Activated B cell treated with CpG ODN at 0.5 μM for 24 hours (primary cell): ENCODE results near the gene SOX18. TPM values are rescaled to one million over a fixed set of nuclear protein-coding genes. Genes with fewer than 3 reads are reported as not detected.
"Not testable (repeated sequence)": the region's sequence is repeated elsewhere in the genome, so short reads cannot be mapped to it uniquely, and the experiment has no call there.

Experiments
- ATAC-seq: fragments of 200-7000 bp; cut with Tn5 transposase; one replicate; pipeline ENCODE4 v1.10.0; 2021; ENCODE audit warnings: low read depth, mild to moderate bottlenecking, moderate library complexity
- CTCF ChIA-PET: fragments of 350-600 bp; sonication (Branson Sonifier 250); formaldehyde crosslinking; loops from one replicate; lab custom pipeline; 2021; ENCODE audit warnings: antibody characterized with exemption; lab: Charles Lee
- POLR2A ChIA-PET: fragments of 350-600 bp; sonication (Branson Sonifier 250); formaldehyde crosslinking; loops from one replicate; lab custom pipeline; 2021; ENCODE audit warnings: antibody characterized with exemption; lab: Charles Lee
- DNase-seq: peaks from one replicate; pipeline ENCODE4 v3.0.0; 2022
- H3K27ac Mint-ChIP-seq: one replicate; pipeline ENCODE4 v1.8.0; 2020; ENCODE audit warnings: mixed read lengths
- H3K27me3 Mint-ChIP-seq: one replicate; pipeline ENCODE4 v1.8.0; 2021; ENCODE audit warnings: mixed read lengths
- H3K36me3 Mint-ChIP-seq: one replicate; pipeline ENCODE4 v1.8.0; 2021; ENCODE audit warnings: low read depth, mixed read lengths
- H3K4me1 Mint-ChIP-seq: one replicate; pipeline ENCODE4 v1.8.0; 2021; ENCODE audit warnings: mixed read lengths
- H3K4me3 Mint-ChIP-seq: one replicate; pipeline ENCODE4 v1.8.0; 2020; ENCODE audit warnings: mild to moderate bottlenecking, mixed read lengths
- H3K9me3 Mint-ChIP-seq: one replicate; pipeline ENCODE4 v1.8.0; 2020; ENCODE audit warnings: mixed read lengths
- CTCF ChIP-seq: fragments of 200-600 bp; IDR thresholded peaks from one replicate; pipeline ENCODE4 v1.8.0; 2022; ENCODE audit warnings: antibody characterized with exemption, mild to moderate bottlenecking
- intact Hi-C: fragments of 100-400 bp; cut with micrococcal nuclease; formaldehyde crosslinking; loops from one replicate; pipeline ENCODE4 v1.15.1; 2024
- total RNA-seq: library from RNA; stranded (reverse); gene quantifications from 2 replicates; pipeline ENCODE4 v1.2.3, GENCODE V29; 2022

SOX18 gene
- total RNA-seq, 1 donor from 2014 or later = not detected

DNA sequence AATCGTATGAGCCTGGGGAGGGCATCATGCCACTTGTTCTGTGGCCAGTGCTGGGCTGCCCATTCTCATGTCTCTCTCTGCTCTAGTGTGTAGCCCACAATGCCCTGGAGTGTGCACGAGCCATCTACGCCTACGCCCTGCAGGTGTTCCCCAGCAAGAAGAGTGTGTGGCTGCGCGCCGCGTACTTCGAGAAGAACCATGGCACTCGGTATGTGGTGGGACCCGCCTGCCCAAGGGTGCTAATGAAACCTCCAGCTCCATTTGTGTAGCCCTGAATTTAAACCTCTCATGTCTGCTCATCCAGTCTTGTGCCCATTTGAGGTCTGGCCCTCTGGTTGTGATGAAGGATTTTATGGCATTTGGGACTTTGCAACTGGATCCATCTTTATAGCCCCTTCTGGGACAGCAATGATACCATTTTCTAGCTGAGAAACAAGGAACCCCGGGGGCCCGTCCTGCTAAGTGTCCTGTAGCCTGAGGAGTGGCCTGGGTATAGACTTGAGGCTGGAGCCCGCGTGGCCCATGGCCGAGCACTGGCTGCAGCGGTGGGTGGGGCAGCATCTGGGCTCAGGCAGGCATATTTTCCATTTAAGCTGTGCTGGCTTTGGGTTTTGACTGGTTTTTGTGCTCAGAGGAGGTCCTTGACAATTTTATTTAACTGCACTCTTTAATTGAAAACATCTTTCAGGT, 26.6 kb downstream of the SOX18 start:
- no peaks in the 10 kb centered on the region for H3K4me1 Mint-ChIP-seq

DNA sequence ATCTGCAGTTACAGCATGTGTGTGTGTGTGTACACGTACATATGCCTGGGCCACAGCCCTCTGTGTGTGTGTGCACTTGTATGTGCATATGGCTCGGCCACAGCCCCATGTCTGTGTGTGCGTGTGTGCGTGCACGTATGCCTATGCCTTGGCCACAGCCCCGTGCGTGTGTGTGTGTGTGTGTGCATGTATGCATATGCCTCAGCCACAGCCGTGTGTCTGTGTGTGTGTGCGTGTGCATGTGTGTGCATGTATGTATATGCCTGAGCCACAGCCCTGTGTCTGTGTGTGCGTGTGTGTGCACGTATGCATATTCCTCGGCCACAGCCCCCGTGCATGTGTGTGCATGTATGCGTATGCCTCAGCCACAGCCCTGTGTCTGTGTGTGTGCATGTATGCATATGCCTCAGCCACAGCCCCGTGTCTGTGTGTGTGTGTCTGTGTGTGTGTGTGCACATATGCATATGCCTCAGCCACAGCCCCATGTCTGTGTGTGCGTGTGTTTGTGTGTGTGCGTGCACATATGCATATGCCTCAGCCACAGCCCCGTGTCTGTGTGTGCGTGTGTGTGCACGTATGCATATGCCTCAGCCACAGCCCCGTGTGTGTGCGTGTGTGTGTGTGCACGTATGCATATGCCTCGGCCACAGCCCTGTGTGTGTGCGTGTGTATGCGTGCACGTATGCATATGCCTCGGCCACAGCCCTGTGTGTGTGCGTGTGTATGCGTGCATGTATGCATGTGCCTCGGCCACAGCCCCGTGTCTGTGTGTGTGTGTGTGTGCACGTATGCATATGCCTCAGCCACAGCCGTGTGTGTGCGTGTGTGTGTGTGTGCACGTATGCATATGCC, 28.1 kb downstream of the SOX18 start:
- DNase-seq (no peak), ATAC-seq (no peak)
- TF ChIP-seq CTCF = no peak
- Mint-ChIP-seq H3K27ac (no peak overlapping the region), H3K4me1 (no peaks in the 10 kb centered on the region), H3K27me3 (no peaks in the 10 kb centered on the region), H3K4me3 (no peak overlapping the region), H3K36me3 (peaks cover 79% of the 10 kb centered on the region), H3K9me3 (no peaks in the 10 kb centered on the region)
- intact Hi-C loops = no loop called here
- CTCF ChIA-PET = no interaction called here
- POLR2A ChIA-PET = no interaction called here

More for the DNA sequence above, 26.6 kb downstream of the SOX18 start:
- ATAC-seq = no peak
- ChIA-PET CTCF (no interaction called here), POLR2A (no interaction called here)
- H3K4me3 Mint-ChIP-seq = no peak overlapping the region
- intact Hi-C loops = no loop called here
- peaks cover 87% of the 10 kb centered on the region for H3K36me3 Mint-ChIP-seq
- DNase-seq = no peak
- TF ChIP-seq CTCF = no peak
- no peaks in the 10 kb centered on the region for H3K9me3 Mint-ChIP-seq
- no peaks in the 10 kb centered on the region for H3K27me3 Mint-ChIP-seq
- no peak overlapping the region for H3K27ac Mint-ChIP-seq

DNA sequence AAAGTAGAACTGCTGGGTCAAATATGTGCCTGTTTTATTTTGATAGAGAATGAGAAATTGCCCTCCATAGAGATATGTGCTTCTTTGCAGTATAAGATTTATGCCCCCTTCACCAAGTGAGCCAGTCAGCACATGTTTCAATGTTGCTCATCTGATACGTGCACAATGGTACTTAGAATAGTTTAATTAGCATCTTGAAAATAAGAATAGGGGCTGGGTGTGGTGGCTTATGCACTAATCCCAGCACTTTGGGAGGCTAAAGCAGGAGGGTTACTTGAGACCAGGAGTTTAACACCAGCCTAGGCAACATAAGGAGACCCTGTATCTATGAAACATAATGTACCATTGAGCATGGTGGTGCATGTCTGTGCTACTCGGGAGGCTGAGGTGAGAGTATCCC, 33.8 kb downstream of the SOX18 start:
- no peaks in the 10 kb centered on the region for H3K9me3 Mint-ChIP-seq
- intact Hi-C loops = no loop called here
- peaks cover 3% of the 10 kb centered on the region for H3K4me1 Mint-ChIP-seq
- POLR2A ChIA-PET = no interaction called here
- H3K27ac Mint-ChIP-seq = no peak overlapping the region
- TF ChIP-seq CTCF = no peak
- H3K27me3 Mint-ChIP-seq = no peaks in the 10 kb centered on the region
- CTCF ChIA-PET = no interaction called here
- DNase-seq (no peak), ATAC-seq (no peak)
- H3K36me3 Mint-ChIP-seq = peaks cover 63% of the 10 kb centered on the region
- no peak overlapping the region for H3K4me3 Mint-ChIP-seq

GRCh38 chr20:64012385-64013154, 36.9 kb downstream of the SOX18 start:
- CTCF ChIA-PET, intact Hi-C loops: not testable (repeated sequence)

GRCh38 chr20:64011366-64011779, 38.1 kb downstream of the SOX18 start:
- no peak for TF ChIP-seq CTCF
- Mint-ChIP-seq H3K9me3 (no peaks in the 10 kb centered on the region), H3K27ac (no peak overlapping the region), H3K4me1 (peaks cover 3% of the 10 kb centered on the region), H3K27me3 (no peaks in the 10 kb centered on the region), H3K4me3 (no peak overlapping the region), H3K36me3 (peaks cover 68% of the 10 kb centered on the region)
- POLR2A ChIA-PET = no interaction called here
- DNase-seq (no peak), ATAC-seq (no peak)
- CTCF ChIA-PET = no interaction called here
- intact Hi-C loops = no loop called here

More at GRCh38 chr20:64012385-64013154, 36.9 kb downstream of the SOX18 start:
- H3K4me1 Mint-ChIP-seq, H3K27ac Mint-ChIP-seq, H3K4me3 Mint-ChIP-seq, POLR2A ChIA-PET, DNase-seq, H3K9me3 Mint-ChIP-seq, ATAC-seq, H3K27me3 Mint-ChIP-seq: not testable (repeated sequence)
- H3K36me3 Mint-ChIP-seq = peaks cover 67% of the 10 kb centered on the region
